GM19455 (cell line): Measurements from ENCODE around the gene KAT5.
"Not testable (repeated sequence)": the region's sequence is repeated elsewhere in the genome, so short reads cannot be mapped to it uniquely, and the experiment has no call there.

Experiments used
- ATAC-seq: cut with Tn5 transposase; IDR thresholded peaks from one replicate; pipeline ENCODE4 v1.9.1; 2021; ENCODE audit not compliant: unreplicated experiment

KAT5 gene

DNA sequence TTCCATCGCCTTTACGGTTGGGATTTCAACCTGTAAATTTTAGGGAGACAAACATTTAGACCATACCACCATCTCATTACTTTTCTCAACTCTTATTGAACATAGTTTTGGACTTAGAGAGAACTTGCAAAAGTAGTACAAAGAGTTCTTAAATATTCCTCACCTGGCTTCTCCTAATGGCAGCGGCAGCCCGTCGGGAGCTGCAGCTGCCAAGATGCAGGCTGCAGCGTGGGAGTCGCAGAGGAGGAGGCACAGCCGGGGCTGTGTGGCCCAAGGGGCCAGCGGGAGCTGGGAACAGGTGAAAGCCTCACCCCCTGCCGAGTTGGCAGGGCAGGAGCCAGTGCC is 31.6 kb downstream of the KAT5 start:
- ATAC-seq = no peak

DNA sequence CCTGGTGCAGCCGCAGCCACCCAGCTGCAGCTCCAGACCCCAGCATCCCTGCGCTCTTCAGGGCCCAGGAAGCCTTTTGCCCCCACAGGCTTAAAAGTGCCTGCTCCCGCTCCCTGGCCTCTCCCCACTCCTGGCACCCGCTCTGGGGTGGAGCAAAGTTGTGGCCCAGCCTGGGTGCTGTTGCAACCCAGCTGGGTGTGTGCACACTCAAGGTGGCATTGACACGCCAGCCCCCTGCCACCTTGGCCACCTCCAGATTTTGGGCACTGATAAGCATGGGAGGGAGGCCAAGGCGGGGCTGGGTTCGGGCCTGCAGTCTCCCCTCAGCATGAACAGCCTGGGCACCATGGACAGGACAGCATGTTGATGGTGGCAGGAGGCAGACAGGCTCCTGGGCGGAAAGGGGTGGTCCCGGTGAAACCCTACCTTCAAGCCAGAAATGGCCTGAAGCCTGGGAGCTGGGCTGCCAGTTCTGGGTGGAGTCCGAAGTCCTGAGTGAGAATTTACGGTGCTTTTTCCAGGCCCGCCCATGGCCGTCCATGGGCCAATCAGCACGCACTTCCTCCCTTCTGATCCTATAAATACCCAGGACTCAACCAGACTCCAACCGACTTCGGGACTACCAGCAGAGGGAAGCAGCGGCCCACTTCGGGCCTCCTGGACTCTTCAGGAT is 32.1 kb downstream of the KAT5 start:
- no peak for ATAC-seq

DNA sequence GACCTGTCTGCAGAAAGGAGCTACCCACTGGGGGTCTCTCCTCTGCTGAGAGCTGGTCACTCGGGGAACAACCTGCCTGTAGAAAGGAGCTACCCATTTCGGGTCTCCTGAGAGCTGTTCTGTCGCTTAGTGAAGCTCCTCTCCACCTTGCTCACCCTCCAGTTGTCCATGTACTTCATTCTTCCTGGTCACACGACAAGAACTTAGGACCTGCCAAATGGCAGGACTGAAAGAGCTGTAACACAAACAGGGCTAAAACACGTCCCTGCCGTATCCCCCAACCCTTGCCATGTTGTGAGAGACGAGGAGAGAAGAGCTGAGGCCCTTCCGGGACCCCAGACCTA is 32.6 kb downstream of the KAT5 start:
- ATAC-seq = no peak

DNA sequence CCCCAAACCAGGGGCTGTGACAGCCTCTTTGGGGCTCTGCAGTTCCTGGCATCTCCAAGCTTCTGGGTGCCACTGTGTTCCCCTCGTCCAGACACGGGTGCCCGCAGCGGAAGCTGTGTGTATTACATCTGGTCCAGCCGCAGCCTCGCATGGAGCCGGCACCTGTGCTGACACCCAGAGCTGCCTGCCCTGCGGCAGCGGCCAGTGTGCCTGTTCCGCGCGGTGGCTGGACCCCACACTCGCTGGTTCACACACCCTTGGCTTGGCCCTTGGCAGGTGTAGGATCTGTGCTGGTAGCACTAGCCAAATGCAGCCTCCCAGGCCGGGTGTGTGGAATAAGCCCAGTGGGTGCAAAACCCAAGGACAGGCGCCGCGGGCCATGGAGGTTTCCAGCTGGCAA is 33.0 kb downstream of the KAT5 start:
- no peak for ATAC-seq

DNA sequence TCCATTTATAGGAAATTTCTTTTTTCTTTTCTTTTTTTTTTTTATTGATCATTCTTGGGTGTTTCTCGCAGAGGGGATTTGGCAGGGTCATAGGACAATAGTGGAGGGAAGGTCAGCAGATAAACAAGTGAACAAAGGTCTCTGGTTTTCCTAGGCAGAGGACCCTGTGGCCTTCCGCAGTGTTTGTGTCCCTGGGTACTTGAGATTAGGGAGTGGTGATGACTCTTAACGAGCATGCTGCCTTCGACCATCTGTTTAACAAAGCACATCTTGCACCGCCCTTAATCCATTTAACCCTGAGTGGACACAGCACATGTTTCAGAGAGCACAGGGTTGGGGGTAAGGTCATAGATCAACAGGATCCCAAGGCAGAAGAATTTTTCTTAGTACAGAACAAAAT is 50.1 kb downstream of the KAT5 start:
- not testable (repeated sequence) for ATAC-seq

DNA sequence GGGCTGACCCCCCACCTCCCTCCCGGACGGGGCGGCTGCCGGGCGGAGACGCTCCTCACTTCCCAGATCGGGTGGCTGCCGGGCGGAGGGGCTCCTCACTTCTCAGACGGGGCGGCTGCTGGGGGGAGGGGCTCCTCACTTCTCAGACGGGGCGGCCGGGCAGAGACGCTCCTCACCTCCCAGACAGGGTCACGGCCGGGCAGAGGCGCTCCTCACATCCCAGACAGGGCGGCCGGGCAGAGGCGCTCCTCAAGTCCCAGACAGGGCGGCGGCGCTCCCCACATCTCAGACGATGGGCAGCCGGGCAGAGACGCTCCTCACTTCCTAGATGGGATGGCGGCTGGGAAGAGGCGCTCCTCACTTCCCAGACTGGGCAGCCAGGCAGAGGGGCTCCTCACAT is 50.8 kb downstream of the KAT5 start:
- not testable (repeated sequence) for ATAC-seq

DNA sequence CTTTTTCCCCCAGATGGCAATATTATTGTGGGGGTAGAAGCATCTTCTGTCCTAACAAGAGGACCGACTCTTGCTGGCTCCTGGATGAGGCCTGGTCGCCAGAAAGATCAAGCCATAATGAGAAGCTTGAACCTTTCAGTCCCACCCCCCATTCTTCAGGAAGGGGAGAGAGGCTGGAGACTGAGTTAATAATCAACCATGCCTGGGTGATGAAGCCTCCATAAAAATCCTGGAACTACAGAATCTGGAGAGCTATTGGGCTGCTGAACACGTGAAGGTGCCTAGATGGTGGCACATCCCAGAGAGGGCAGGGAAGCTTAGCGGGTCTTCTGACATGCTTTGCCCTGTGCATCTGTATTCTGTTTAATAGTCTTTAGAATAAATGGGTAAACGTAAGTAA is 52.4 kb downstream of the KAT5 start:
- no peak for ATAC-seq

DNA sequence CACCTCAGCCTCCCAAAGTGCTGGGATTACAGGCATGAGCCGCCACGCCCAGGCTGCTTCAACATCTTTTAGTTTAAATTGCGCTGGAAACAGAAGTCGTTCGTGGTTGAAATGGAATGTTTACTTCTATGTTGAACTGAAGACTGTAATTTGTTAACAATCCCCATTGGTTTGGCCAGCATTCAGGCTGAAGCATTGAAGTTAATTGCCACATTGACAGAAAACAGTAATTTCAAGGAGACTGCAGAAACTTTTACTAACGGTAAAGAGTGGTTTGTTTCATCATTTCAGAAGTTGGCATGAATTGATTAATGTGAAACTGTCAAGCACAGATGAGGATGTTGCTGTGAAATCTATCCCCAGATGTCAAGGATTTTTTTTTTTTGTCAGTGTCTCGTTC is 54.5 kb downstream of the KAT5 start:
- no peak for ATAC-seq

DNA sequence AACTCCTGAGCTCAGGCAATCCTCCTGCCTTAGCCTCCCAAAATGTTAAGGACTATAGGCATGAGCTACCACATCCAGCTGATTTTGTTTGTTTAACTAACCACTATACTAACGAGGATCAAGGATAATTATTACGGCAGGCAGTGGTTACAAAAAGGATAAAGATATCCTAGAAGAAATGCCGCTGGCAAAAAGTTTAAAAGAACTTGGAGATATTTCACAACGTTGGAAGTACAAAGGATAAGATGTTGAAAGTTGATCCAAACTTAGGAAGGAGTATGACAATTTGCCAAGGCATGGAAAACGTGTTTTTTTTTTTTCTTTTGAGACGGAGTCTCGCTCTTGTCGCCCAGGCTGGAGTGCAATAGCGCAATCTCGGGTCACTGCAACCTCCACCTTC is 55.4 kb downstream of the KAT5 start:
- no peak for ATAC-seq

DNA sequence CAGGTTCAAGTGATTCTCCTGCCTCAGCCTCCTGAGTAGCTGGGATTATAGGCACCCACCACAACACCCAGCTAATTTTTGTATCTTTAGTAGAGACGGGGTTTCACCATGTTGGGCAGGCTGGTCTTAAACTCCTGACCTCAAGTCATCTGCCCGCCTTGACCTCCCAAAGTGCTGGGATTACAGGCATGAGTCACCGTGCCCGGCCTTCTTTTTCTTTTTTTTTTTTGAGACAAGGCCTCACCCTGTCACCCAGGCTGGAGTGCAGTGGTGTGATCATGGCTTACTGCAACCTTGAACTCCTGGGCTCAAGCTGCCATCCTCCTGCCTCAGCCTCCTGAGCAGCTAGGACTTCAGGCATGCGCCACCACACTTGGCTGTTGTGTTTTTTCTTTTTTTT is 55.8 kb downstream of the KAT5 start:
- ATAC-seq = not testable (repeated sequence)
